NCI-H128 (cell line): Measurements from ENCODE around the gene CIC.
"Not testable (repeated sequence)": the region's sequence is repeated elsewhere in the genome, so short reads cannot be mapped to it uniquely, and the experiment has no call there.

Source experiments
- DNase-seq: peaks from one replicate; lab custom pipeline; 2025; ENCODE audit not compliant: unreplicated experiment; lab: John Stamatoyannopoulos, UW

The CIC gene

GRCh38 chr19:42254089-42254849 lies 14.8 kb upstream of the CIC start:
- DNase-seq = no peak

DNA sequence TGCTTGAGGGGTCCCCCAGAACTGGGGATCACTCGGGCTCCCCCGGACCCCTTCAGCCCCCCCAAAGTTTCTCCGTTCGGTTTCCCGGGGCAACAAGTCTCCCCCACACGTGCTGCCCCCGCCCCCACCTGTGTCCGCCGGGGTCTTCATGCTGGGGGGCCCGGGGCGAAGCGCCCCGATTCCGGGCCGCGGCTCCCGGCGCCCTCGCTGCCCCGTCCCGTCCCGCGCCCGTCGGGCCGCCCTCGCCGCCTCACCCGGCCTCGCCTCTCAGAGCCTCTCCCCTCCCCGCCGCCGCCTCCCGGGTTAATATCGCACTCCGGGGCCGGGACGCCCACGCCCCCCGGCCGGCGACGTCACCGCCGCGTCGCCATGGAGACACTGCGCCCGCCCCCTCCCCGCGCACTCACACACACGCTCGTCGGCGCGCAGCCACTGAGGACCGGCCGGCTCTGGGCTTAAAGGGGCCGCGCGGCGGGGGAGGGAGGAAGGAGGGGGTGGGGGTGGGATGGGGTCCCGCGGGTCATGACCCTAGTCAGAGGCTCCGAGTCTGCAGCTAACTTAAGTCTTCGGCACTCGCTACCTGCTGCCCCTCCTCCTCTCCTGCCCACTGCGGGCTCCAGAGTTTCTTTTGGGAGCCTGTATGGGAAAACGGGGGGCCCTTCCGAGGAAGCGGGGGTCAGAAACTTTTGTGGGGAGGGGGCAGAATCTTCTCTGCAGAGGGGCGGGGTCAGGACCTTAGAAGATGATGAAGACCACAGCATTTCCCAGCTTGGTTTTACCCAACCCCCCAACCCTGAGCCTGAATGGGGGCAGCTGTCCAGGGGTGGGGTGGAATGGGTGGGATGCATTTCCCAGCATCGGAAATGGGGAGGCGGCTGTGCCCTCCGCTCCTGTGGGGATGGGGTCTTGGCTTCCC lies 13.9 kb upstream of the CIC start, which contains the start of gene ERF:
Gene ERF (minus strand): TSS at position 279 of the 916 bp plus-strand sequence. CDS start 129 bp downstream, at position 150.
- DNase-seq = peak; percentile 81

DNA sequence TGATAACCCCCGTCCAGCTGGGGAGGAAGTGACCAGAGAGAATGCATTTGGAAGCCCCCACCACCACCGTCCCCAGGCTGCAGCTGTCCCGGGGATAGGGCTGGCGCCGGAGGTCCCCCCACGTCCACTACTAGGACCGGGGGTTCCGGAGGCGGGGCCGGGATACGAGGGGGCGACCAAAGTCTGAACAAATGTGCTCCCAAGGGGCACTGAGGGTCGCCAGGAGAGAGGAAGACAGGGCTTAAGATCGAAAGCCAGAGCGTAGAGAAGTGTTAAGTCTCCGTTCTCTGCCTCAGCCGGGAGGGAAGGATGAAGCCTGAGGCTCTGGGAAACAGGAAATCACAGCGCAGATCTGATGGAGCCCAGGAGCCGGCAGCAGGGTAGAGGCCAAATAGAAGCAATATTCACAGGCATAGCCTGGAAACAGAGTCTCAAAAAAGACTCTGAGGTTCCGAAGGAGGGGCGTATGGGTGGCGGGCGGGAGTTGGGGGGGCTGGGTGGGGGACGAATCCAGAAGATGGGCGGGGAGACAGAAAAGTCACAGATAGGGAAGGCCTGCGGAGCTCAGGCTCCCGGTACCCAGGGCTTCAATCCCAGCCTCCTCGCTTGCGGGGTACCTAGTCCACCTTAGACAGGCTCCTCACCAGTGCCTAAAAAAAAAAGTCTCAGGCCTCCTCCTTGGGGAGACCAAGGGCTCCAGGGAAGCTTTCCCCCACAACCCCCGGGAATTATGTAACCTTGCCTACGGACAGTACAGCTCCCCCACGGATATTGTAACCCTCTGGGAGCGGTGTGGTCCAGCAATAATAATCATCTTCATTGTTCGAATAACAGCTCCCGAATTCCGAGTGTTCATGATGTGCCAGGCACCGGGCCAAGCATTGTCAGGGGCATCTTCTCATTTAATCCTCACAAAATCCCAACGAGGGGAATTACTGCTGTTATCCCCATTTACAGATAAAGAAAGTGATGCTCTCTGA lies 13.0 kb upstream of the CIC start:
- no peak for DNase-seq

- not testable (repeated sequence) for DNase-seq
These were observed 11.2 kb upstream of the CIC start for GRCh38 chr19:42257842-42258241.

GRCh38 chr19:42261763-42262162 lies 7.3 kb upstream of the CIC start:
- DNase-seq = no peak

- DNase-seq = not testable (repeated sequence)
These were observed 2.9 kb upstream of the CIC start for GRCh38 chr19:42266105-42266504.

- not testable (repeated sequence) for DNase-seq
These were observed 2.0 kb upstream of the CIC start for GRCh38 chr19:42266928-42267603.

DNA sequence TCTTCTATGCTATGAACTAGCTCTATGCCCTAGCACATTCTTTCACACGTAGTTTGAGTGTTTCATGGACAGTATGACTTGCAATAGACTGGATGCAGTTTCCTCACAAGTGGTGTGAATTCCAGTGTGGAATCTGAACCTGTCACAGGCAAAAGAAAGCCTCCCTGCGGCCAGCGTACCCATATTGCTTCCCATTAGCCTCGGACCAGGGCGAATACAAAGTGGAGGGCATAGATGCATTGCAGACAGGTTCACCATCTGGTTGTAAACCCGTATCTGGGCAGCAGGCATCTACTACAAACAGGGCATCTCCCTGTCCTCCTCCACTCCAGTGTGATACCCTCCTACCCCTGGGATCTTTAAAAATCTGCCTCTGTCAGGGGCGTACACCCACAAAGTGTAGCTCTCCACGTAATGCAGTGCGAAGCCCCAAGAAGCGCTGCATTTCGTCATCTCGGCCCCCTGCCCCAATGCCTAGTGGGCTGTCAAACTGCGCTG lies 1.4 kb upstream of the CIC start:
- DNase-seq = no peak

- DNase-seq = peak; percentile 98
These were observed 829 bp upstream of the CIC start for GRCh38 chr19:42268142-42268703.

GRCh38 chr19:42269478-42270345 lies 660 bp downstream of the CIC start:
- no peak for DNase-seq

DNA sequence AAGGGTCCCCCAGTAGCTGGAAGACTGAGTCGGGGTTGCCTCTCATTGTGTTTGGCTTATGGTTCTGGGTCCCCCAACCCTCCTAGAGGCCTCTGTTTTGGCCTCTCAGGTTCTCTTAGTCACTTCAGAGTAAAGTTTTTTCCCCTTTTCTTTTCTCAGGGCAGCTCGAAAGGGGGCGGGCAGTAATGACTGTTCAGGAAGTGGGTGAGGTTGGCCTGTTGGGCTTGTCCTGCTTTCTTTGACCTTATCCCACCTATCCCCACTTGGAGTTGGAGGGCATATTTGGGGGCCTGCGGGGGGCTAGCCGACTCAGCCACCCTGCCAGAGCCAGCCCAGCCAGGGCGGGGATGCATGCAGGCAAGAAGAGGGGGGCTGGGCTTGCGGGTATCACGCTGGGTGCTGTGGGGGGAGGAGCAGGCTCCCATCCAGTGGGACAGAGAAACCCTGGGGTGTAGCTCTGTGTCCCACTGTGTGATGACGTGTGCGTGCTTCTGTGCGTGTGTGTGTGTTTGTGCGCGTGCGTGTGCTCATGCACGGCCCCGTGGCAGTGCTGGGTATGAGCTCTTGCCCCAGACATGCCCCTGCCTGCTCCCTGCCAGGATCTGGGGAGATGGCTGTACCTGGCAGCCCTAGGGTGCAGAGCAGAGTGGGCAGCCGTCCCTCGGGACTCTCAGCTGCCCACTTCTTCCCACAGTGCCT lies 1.4 kb downstream of the CIC start:
- no peak for DNase-seq

GRCh38 chr19:42271045-42271419 lies 2.0 kb downstream of the CIC start:
- no peak for DNase-seq

DNA sequence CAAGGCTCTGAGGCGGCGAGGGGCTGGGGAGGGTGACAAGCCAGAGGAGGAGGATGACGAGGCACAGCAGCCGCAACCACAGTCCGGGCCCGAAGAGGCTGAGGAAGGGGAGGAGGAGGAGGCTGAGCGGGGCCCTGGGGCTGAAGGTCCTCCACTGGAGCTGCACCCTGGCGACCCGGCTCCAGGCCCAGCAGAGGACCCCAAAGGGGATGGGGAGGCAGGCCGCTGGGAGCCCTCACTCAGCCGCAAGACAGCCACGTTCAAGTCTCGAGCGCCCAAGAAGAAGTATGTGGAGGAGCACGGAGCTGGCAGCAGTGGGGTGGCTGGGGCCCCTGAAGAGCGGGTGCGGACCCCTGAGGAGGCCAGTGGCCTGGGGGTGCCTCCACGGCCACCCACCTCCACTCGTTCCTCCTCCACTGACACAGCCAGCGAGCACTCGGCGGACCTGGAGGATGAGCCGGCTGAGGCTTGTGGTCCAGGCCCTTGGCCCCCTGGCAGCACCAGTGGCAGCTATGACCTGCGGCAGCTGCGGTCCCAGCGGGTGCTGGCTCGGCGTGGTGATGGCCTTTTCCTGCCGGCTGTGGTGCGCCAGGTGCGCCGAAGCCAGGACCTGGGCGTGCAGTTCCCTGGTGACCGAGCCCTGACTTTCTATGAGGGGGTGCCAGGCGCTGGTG lies 2.9 kb downstream of the CIC start:
- DNase-seq = no peak

DNA sequence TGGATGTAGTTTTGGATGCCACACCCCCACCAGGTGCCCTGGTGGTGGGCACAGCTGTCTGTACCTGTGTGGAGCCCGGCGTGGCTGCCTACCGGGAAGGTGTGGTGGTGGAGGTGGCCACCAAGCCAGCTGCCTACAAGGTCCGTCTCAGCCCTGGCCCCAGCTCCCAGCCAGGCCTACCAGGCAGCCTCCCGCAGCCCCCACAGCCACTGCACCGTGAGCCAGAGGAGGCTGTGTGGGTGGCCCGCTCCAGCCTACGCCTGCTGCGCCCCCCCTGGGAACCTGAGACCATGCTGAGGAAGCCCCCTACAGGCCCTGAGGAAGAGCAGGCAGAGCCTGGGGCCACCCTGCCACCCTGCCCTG lies 3.5 kb downstream of the CIC start:
- DNase-seq = no peak

GRCh38 chr19:42272989-42273406 lies 3.9 kb downstream of the CIC start:
- no peak for DNase-seq

DNA sequence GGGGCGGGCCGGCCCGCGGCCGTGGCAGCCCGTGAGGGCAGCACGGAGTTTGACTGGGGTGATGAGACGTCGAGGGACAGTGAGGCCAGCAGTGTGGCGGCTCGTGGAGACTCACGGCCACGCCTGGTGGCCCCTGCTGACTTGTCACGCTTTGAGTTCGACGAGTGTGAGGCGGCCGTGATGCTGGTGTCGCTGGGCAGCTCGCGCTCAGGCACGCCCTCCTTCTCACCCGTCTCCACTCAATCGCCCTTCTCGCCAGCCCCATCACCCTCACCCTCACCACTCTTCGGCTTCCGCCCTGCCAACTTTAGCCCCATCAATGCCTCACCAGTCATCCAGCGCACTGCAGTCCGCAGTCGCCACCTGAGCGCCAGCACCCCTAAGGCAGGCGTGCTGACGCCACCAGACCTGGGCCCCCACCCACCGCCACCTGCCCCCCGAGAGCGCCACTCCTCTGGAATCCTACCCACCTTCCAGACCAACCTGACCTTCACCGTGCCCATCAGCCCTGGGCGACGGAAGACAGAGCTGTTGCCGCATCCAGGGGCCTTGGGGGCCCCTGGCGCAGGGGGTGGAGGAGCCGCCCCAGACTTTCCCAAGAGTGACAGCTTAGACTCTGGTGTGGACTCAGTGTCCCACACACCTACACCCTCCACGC lies 4.5 kb downstream of the CIC start:
- no peak for DNase-seq

DNA sequence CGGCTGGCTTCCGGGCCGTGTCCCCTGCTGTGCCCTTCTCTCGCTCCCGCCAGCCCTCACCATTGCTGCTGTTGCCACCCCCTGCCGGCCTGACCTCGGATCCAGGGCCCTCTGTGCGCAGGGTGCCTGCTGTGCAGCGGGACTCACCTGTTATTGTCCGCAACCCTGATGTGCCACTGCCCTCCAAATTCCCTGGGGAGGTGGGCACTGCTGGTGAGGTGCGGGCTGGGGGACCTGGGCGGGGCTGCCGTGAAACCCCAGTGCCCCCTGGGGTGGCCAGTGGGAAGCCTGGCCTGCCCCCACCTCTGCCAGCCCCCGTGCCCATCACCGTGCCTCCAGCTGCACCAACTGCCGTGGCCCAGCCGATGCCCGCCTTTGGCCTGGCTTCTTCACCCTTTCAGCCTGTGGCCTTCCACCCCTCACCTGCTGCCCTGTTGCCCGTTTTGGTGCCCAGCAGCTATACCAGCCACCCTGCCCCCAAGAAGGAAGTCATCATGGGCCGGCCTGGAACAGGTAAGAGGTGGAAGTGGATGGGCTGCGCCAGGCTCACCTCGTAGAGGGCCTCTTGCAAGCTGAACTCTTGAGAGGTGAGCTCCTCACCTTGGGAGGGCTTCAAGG lies 5.1 kb downstream of the CIC start:
- no peak for DNase-seq
